HG02981 (cell line): ENCODE data around the gene RESP18.
"Not testable (repeated sequence)": the region's sequence is repeated elsewhere in the genome, so short reads cannot be mapped to it uniquely, and the experiment has no call there.

Source experiments
- ATAC-seq: cut with Tn5 transposase; IDR thresholded peaks from one replicate; pipeline ENCODE4 v1.9.1; 2021; ENCODE audit warnings: mild to moderate bottlenecking, moderate library complexity; ENCODE audit not compliant: unreplicated experiment

The RESP18 gene

GRCh38 chr2:219325657-219326315 lies 6.8 kb downstream of the RESP18 start:
- no peak for ATAC-seq

DNA sequence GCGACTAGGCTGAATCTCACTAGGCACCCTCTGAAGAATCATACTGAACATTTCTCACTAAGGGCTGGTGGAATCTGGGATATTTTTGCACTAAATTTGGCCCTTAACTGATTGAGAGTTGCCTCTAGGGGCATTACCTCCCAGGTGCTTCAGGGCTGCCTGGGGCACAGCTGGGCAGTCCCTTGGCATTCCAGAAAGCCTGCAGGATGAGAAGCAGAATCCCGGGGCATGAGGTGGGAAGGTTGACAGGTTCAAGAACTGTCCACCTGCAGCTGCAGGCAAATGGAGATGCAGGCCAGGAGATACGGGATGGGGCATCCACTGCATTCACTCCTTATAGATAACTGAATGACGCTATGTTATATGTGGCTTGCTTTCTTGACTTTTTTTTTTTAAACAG lies 7.4 kb downstream of the RESP18 start:
- no peak for ATAC-seq

DNA sequence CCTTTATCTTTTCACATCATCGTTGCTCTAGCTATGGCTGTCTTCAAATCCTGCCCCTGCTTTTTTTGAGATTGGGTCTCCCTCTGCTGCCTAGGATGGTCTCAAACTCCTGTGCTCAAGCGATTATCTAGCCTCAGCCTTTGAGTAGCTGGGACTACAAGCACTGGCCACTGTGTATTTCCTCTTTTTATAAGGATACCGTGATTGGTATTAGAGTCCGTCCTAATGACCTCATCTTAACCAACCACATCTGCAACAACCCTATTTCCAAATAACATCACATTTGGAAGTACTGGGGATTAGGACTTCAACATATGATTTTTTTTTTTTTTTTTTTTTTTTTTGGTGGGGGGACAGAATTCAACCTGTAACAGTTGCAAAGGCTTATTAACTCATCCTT lies 9.1 kb downstream of the RESP18 start:
- ATAC-seq, result no peak

DNA sequence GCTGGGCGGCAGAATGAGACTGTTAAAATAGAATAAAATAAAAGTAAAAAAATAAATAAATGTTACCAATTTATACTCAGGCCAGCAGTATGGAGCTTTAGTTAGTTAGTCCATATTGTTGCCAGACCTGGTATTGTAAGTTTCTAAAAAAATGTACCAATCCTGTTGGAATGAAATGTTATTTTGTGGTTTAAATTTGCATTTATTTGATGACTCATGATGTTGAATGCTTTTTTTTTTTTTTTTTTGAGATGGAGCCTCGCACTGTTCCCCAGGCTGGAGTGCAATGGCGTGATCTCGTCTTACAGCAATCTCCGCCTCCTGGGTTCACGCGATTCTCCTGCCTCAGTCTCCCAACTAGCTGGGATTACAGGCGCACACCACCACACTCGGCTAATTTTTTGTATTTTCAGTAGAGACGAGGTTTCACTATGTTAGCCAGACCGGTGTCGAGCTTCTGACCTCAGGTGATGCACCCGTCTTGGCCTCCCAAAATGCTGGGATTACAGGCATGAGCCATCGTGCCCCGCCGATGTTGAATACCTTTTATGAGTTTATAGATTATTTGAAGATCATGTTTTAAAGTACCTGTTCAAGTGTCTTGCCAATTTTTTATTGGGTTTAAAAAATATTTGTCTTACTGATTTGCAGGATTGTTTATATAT lies 17.6 kb downstream of the RESP18 start:
- ATAC-seq, result no peak

DNA sequence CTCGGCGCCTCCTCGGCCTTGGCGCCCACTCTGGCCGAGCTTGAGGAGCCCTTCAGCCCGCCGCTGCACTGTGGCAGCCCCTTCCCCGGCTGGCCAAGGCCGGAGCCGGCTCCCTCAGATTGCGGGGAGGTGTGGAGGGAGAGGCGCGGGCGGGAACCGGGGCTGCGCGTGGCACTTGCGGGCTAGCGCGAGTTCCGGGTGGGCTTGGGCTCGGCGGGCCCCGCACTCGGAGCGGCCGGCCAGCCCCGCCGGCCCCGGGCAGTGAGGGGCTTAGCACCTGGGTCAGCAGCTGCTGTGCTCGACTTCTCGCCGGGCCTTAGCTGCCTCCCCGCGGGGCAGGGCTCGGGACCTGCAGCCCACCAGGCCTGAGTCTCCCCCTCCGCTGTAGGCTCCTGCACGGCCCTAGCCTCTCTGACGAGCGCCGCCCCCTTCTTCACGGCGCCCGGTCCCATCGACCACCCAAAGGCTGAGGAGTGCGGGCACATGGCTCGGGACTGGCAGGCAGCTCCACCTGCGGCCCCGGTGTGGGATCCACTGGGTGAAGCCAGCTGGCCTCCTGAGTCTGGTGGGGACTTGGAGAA lies 19.8 kb downstream of the RESP18 start:
- not testable (repeated sequence) for ATAC-seq

DNA sequence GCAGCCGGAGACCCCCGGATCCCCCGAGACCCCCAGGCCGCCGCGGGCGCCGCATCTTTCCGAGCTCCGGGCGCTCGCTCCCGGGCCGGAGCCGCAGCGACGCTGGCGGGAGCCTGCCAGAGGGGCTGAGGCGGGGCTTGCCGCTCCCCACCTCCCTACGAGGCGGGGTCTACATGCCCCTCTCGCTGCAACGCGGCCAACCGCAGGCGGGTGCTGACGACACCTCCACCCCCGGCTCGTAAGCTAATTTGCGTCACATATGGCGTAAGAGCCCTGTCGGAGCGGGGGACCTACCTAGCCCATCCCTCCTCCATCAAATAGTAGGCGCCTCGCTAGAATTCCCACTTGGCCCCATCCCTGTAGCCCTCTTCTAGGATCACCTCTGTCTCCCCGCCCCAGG lies 23.3 kb downstream of the RESP18 start, which contains the start of gene PTPRN:
Gene PTPRN (minus strand): TSS at position 124 of the 400 bp plus-strand sequence. CDS start 69 bp downstream, at position 55.
- no peak for ATAC-seq

GRCh38 chr2:219308142-219309101 lies 24.1 kb downstream of the RESP18 start:
- ATAC-seq, result peak; percentile 56

DNA sequence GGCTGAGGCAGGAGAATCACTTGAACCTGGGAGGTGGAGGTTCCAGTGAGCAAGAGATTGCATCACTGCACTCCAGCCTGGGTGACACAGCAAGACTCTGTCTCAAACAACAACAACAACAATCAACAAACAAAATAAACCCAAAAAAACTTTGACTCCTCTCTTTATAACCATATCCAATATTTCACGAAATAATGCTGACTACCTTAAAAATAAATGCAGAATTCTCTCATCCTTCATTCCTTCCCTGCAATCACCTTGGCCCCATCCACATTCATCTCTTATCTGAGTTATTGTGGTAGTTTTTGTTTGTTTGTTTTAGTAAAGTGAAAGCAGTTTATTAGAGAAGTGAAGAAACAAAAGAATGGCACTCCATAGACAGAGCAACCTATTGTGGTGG lies 26.5 kb downstream of the RESP18 start:
- ATAC-seq, result no peak

GRCh38 chr2:219304223-219304622 lies 28.3 kb downstream of the RESP18 start:
- ATAC-seq, result no peak

- no peak for ATAC-seq
These were observed 30.1 kb downstream of the RESP18 start for GRCh38 chr2:219302412-219302968.

- no peak for ATAC-seq
These were observed 32.5 kb downstream of the RESP18 start for GRCh38 chr2:219300022-219300421.

DNA sequence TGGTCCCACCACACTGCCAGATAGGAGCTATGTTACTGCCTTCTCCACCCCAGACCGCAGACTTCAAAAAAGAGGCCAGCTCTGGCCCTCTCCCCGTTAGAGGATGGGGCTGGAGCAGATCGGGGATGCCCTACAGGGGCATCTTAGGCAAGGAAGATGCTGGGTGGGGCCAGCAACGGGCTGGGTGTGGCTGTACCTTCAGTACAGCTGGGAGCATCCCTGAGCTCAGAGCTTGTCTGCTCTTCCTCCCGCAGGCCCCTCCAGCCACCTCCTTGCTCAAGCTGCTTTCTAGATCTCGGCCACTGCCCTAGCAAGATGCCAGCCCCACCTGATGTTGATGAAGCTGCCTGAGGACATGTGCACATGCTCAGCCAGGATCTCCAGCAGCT lies 33.2 kb downstream of the RESP18 start:
- ATAC-seq, result no peak

DNA sequence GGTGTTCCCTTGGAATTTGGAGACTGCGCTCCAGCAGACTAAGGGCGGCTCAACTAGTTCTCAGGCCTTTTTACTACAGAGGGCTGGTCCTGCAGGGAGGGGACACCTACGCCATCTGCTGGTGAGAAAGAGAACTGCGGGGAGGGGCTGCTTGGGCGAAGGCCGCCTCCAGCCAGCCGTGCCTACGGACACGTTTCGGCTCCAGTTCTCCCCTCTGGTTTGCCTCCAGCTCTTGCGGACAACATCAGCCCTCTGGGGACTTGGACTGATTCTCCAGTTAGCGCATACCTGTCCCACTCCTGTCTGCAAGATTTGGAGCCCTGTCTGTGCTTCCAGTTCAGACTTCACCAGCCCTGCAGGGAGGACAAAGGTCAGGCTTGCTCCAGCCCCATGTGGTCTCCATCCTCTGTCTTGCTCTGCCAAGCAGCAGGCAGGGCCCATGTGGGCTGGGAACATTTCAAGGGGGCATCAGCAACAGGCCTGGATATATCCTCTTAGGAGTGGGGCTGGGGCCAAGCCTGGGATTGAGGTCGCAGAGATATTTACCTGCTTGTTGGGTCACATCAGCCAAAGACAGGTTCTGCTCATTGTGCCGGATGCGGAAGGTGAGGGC lies 33.7 kb downstream of the RESP18 start:
- ATAC-seq, result peak; percentile 46

GRCh38 chr2:219297766-219298456 lies 34.6 kb downstream of the RESP18 start:
- no peak for ATAC-seq

DNA sequence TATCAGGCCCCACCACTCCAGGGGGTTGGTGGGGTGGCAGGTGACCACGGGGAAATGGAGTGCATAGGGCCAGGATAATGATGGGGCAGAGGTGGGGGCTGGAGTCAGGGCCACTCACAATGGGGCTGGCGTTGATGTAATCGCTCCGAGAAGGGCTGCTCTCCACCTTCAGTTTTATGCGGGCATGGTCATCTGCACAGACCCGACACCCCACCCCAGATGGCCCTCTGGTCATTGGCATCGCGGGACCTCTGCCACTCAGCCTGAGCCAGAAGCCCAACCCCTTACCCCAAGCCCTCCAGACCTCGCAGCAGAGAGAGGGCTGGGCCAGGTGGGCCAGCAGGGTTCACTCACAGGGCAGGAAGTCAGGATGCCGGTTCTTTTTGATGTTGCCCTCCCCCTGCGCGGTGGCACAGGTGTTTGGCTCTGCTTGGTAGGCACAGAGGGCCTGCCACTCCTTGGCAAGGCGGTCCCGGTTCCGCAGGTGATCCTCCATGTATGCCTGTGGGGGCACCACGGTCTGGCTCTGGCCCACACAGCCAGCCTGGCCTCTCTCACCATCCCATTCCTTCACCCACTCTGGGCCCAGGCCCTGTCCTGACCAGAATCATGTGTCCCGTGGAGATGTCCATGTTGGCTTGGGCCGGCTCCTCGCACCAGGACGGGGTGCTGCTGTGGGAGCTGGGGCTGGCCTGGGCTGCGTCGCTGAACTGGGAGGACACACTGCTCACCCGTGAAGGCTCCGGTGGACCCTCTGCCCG lies 35.7 kb downstream of the RESP18 start:
- ATAC-seq, result no peak

DNA sequence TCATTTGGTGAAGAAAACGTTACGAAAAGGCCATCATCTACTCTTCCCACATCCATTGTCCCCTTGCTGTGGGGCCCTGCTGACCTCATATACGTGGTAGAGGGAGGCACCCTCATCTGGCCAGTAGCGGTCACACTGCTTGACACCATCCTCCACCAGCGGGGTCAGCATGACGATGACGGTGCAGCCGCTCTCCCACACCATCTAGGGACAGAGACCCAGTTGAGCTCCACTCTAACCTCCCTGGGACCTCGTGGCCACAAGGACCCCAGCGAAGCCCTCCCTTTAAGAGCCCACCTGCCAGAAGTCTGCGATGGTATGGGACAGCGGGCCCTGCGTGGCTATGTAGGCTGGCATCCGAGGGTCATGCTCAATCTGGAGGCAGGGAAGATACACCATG lies 36.4 kb downstream of the RESP18 start:
- ATAC-seq, result no peak

DNA sequence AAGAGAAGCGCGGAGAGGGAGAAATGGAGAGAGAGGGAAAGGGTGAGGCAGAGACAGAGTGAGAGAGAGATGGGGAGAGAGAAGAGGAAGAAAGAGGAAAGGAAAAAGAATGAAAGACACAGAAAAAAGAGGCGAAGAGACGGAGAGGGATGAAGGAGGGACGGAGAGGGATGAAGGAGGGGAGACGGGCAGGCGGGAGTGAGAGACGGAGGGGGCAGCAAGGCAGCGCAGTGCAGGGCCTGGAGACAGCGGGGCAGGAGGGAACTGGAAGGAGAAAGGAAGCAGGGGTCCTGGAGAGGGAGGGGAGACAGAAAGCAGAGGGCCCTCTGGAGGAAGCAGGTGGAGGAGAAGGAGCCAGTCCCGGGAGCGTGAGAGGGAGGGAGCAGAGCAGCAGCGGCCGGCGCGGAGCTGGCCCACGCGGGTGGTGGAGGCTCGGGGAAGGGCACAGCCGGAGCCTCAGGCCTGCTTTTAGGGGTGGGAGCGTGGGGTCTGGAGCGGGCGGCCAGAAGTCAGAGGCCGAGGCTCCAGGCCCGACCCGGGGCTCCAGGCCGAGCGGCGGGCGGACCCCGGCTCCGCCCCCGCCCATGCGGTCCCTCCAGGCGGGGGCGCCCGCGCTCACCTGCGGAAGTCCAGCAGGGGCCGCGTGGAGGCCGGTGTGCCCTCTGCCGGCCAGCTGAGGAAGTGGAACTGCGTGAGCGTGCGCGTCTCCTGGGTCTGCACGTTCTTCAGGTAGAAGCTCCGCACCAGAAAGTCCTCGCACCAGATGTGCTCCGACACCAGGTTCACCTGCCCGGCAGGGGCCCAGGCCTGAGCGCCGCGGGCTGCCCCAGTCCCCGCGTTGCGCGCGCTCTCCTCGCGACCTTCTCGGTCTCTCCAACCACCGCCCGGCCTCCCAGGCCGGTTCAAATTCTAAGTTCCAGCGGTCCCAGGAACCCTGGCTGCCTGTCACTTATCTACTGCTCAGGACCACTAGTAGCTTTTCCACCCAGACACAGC lies 37.9 kb downstream of the RESP18 start:
- peak; percentile 90 for ATAC-seq

DNA sequence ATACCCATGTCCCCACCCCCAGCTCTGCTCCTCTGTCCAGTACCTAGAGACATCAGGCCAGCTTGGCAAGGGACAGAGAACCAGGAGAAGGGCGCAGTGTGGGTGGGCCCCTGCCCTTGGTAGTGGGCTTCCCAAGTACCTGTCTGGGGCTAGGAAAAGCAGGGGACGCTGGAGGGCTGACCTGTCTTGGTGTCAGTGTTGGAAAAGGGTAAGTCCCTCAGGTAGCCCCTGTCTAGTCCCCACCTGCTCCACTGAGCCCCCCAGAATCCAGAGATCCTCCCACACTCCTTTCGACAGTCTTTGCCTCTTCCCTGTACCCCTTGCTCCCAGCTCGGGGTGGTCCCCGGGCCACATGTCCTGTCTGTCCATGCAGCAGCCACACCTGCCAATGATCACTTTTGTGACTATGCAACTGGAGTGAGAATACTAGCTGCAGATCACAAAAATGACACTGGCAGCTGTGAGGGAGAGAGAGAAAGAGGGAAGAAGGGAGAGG lies 38.8 kb downstream of the RESP18 start:
- no peak for ATAC-seq
